GM12878 (cell line): ENCODE measurements around the gene SSX2IP. TPM values are rescaled to one million over a fixed set of nuclear protein-coding genes. Genes with fewer than 3 reads are reported as not detected.

Experiments used
- ATAC-seq: fragments of 200-7000 bp; cut with Tn5 transposase; 3 replicates; pipeline ENCODE4 v1.9.1; 2020; ENCODE audit warnings: mild to moderate bottlenecking, moderate library complexity
- BruUV-seq: library from RNA; stranded (reverse); fragments of 400-500 nt; replicated peaks from 2 replicates; lab custom pipeline; 2021; lab: Mats Ljungman, UMichigan
- CTCF ChIA-PET: fragments of 300-600 bp; sonication (Branson Sonifier 250); formaldehyde crosslinking; extraction: SDS; loops from one replicate; lab custom pipeline; 2021; ENCODE audit warnings: inconsistent platforms; lab: Yijun Ruan, JAX
- POLR2A ChIA-PET: fragments of 350-600 bp; formaldehyde crosslinking; extraction: SDS; loops from one replicate; lab custom pipeline; 2021; ENCODE audit warnings: inconsistent platforms; lab: Charles Lee
- RAD21 ChIA-PET: fragments of 300-600 bp; sonication (Branson Sonifier 250); formaldehyde crosslinking; loops from one replicate; lab custom pipeline; 2023; ENCODE audit warnings: antibody characterized with exemption; ENCODE audit not compliant: unreplicated experiment; lab: Charles Lee
- SMC1A ChIA-PET: fragments of 300-600 bp; sonication (Branson Sonifier 250); formaldehyde crosslinking; loops from one replicate; lab custom pipeline; 2023; ENCODE audit not compliant: unreplicated experiment, uncharacterized antibody; lab: Charles Lee
- DNase-seq: peaks from one replicate; pipeline ENCODE4 v3.0.0-alpha.2; 2011; ENCODE audit warnings: low read depth, low spot score
- FAIRE-seq: peaks from 3 replicates; lab custom pipeline; 2011; peaks lifted over from hg19 to GRCh38; lab: Jason Lieb, UNC
- H2AFZ ChIP-seq: 2 replicates; pipeline ENCODE4 v1.6.0; 2011; ENCODE audit warnings: low read depth, low read length, control low read depth; ENCODE audit not compliant: control insufficient read depth
- H3K27ac ChIP-seq: 2 replicates; pipeline ENCODE4 v1.5.1; 2011; ENCODE audit warnings: control low read depth; ENCODE audit not compliant: control insufficient read depth, insufficient read depth
- H3K27me3 ChIP-seq, 2 experiments: replicated peaks in 1 of 2; 2 replicates each; pipeline versions ENCODE4 v1.6.0 to v1.6.1; 2011; ENCODE audit warnings: low read length in 1 of 2; ENCODE audit not compliant: control insufficient read depth in 2 of 2, insufficient read depth in 2 of 2
- H3K36me3 ChIP-seq, 2 experiments: 2 replicates each; pipeline ENCODE4 v1.5.1; 2011; ENCODE audit warnings: low read length in 1 of 2; ENCODE audit not compliant: control insufficient read depth in 2 of 2, insufficient read depth in 2 of 2
- H3K4me1 ChIP-seq: 2 replicates; pipeline ENCODE4 v1.6.1; 2011; ENCODE audit warnings: mild to moderate bottlenecking, low read length, moderate library complexity, mixed read lengths; ENCODE audit not compliant: control insufficient read depth, insufficient read depth
- H3K4me2 ChIP-seq: 2 replicates; pipeline ENCODE4 v1.6.0; 2011; ENCODE audit warnings: control low read depth; ENCODE audit not compliant: control insufficient read depth, insufficient read depth
- H3K4me3 ChIP-seq: fragments of 200-600 bp; sonication (generic); 2 replicates; pipeline ENCODE4 v1.5.1; 2016
- H3K79me2 ChIP-seq: 2 replicates; pipeline ENCODE4 v1.6.0; 2011; ENCODE audit warnings: low read length; ENCODE audit not compliant: control insufficient read depth, insufficient read depth
- H3K9ac ChIP-seq: 2 replicates; pipeline ENCODE4 v1.8.0; 2011; ENCODE audit warnings: low read length, control low read depth, mixed read lengths; ENCODE audit not compliant: control insufficient read depth, insufficient read depth
- H3K9me3 ChIP-seq: replicated peaks from 3 replicates; pipeline ENCODE4 v1.5.1; 2011; ENCODE audit warnings: mild to moderate bottlenecking, low read length; ENCODE audit not compliant: control insufficient read depth, insufficient read depth
- H4K20me1 ChIP-seq: 2 replicates; pipeline ENCODE4 v1.6.0; 2011; ENCODE audit not compliant: control insufficient read depth, insufficient read depth
- ATF7 ChIP-seq: fragments of 450-650 bp; IDR thresholded peaks from 2 replicates; pipeline ENCODE4 v1.6.1; 2016; ENCODE audit warnings: low read depth, mild to moderate bottlenecking
- BACH1 ChIP-seq: fragments of 450-650 bp; IDR thresholded peaks from 2 replicates; pipeline ENCODE4 v1.6.1; 2017; ENCODE audit warnings: mild to moderate bottlenecking, borderline replicate concordance
- BRCA1 ChIP-seq: IDR thresholded peaks from 2 replicates; pipeline ENCODE4 v1.6.1; 2011; ENCODE audit warnings: low read depth, low read length, improper control_type of control experiment
- CBX3 ChIP-seq: fragments of 200-600 bp; sonication (generic); IDR thresholded peaks from 2 replicates; pipeline ENCODE4 v1.6.1; 2016; ENCODE audit warnings: low read depth, borderline replicate concordance
- CTCF ChIP-seq, 3 experiments: IDR thresholded peaks in 2 of 3; conservative IDR thresholded peaks in 1 of 3; 2 replicates each; pipeline ENCODE4 v1.5.1; 2011; ENCODE audit warnings: low read depth in 3 of 3, low read length in 3 of 3, mild to moderate bottlenecking in 3 of 3, control low read depth in 2 of 3, moderate library complexity in 2 of 3, inconsistent platforms in 1 of 3, mixed read lengths in 1 of 3; ENCODE audit not compliant: control insufficient read depth in 2 of 3, insufficient read depth in 1 of 3; ENCODE audit errors: extremely low read depth in 1 of 3
- FOXK2 ChIP-seq: fragments of 450-650 bp; IDR thresholded peaks from 2 replicates; pipeline ENCODE4 v1.6.1; 2017; ENCODE audit warnings: mild to moderate bottlenecking, moderate library complexity
- RAD51 ChIP-seq: fragments of 450-650 bp; IDR thresholded peaks from 2 replicates; pipeline ENCODE4 v1.6.1; 2016; ENCODE audit warnings: moderate library complexity, mild to moderate bottlenecking, inconsistent platforms
- SREBF1 ChIP-seq: IDR thresholded peaks from 2 replicates; pipeline ENCODE4 v1.6.1; 2012; ENCODE audit warnings: mild to moderate bottlenecking, low read length
- SRF ChIP-seq, 2 experiments: IDR thresholded peaks; 2 replicates each; pipeline ENCODE4 v1.6.1; 2011; ENCODE audit warnings: low read depth in 2 of 2, low read length in 2 of 2, mild to moderate bottlenecking in 1 of 2, moderate library complexity in 1 of 2
- TCF7 ChIP-seq: IDR thresholded peaks from 2 replicates; pipeline ENCODE4 v1.6.1; 2014; ENCODE audit warnings: antibody characterized with exemption, borderline replicate concordance
- ZNF384 ChIP-seq: IDR thresholded peaks from 2 replicates; pipeline ENCODE4 v1.6.1; 2012; ENCODE audit warnings: low read depth, mild to moderate bottlenecking, low read length, improper control_type of control experiment, borderline replicate concordance
- ZSCAN29 ChIP-seq: fragments of 450-650 bp; IDR thresholded peaks from 2 replicates; pipeline ENCODE4 v1.6.1; 2017; ENCODE audit warnings: mild to moderate bottlenecking, moderate library complexity
- whole genome bisulfite sequencing: methylation state at CpG from one replicate; pipeline ENCODE4 v1.1.6; 2016; ENCODE audit warnings: low lambda C conversion rate; ENCODE audit not compliant: insufficient replicate concordance, insufficient coverage; ENCODE audit errors: missing lambda C conversion rate; 5-methylcytosine and 5-hydroxymethylcytosine counted together
- in situ Hi-C: fragments of 300-500 bp; cut with MboI; formaldehyde crosslinking; loops from 9 replicates; pipeline ENCODE4 v1.14.3; 2018; ENCODE audit warnings: mixed read lengths
- intact Hi-C: fragments of 100-400 bp; cut with micrococcal nuclease; formaldehyde crosslinking; loops from one replicate; pipeline ENCODE4 v1.14.2; 2022; ENCODE audit not compliant: unreplicated experiment
- polyA plus RNA-seq, 11 experiments: library from polyadenylated mRNA; depleted of rRNA in 4 of 11; unstranded in 6 of 11; stranded (reverse) in 5 of 11; fragments of >200 nt; fragmentation: Nextera tagmentation in 4 of 11; fragmentation: Illumina TruSeq in 1 of 11; extraction: Ambion mirVana in 4 of 11; extraction: Trizol in 1 of 11; gene quantifications; 1 replicate in 1 of 11; 2 replicates in 10 of 11; pipeline versions ENCODE4 v1.2.1 to v1.2.3, GENCODE V29; 2011 to 2016; ENCODE audit warnings: inconsistent platforms in 2 of 11, missing spikeins in 2 of 11, low read depth in 1 of 11
- total RNA-seq, 4 experiments: library from RNA; depleted of rRNA in 3 of 4; stranded (reverse); fragments of >200 nt in 3 of 4; fragmentation: Illumina TruSeq in 1 of 4; extraction: Trizol in 1 of 4; gene quantifications; 2 replicates each; pipeline versions ENCODE4 v1.2.1 to v1.2.3, GENCODE V29; 2013 to 2021
- TF ChIP-seq, protein P1 (sequence below): fragments of 450-650 bp; IDR thresholded peaks from 2 replicates; pipeline ENCODE4 v1.6.1; 2017; ENCODE audit warnings: mild to moderate bottlenecking, moderate library complexity

Gene SSX2IP
- total and polyA plus RNA-seq, 10 of the 15 experiments (the other 5 are each of a cell fraction or from before 2014, with no cell fraction given) = 3.3 to 14.0 (median 10.4) TPM

DNA sequence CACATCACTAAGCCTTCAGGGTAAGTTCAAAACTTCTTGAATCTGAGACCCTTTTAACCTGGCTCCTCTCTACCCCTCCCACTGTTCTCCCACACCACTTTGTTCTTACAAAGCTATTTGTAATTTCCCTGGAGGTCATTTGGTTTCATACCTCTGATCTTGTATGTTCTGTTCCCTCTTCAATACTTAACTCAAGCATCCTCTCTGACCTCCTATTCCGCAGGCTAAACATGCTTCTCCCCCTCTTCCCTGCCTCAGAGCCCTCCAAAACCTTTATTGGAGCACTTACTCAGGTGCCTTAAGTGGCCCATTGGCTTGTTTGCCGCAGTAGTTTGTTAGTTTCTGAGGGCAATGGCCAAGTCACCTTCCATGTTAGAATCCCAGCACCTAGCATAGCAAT is 54.8 kb downstream of the SSX2IP start:
- H3K4me2 ChIP-seq = no peak overlapping the region
- CTCF ChIA-PET = no interaction called here
- whole genome bisulfite sequencing = 68% methylated on average over 2 of the region's 2 CpGs
- in situ Hi-C loops (loop anchor here (5.0 to 25.0 kb wide), 2 partner anchors 48 to 698 kb away; no protein-coding TSS in a partner anchor), intact Hi-C loops (no loop called here)
- no peak overlapping the region for H3K27ac ChIP-seq
- SMC1A ChIA-PET = interaction anchor here (1.8 kb wide), 1 partner anchor 10 kb away, joined by 5 read pairs; no protein-coding TSS in a partner anchor
- H2AFZ ChIP-seq = no peak overlapping the region
- no peaks in the 10 kb centered on the region for H3K79me2 ChIP-seq
- no peak overlapping the region for H3K4me3 ChIP-seq
- TF ChIP-seq FOXK2 (no peak), ZNF384 (no peak), RAD51 (no peak), ATF7 (no peak), BACH1 (no peak), BRCA1 (no peak), CBX3 (no peak), CTCF (IDR thresholded peaks at IDR 0.05 in 2 of 3, conservative IDR thresholded peaks at IDR 0.05 in 1 of 3; ENCODE audit: control insufficient read depth in 2 of 3, extremely low read depth in 1 of 3, insufficient read depth in 1 of 3, low read depth in 3 of 3, low read length in 3 of 3) (no peak), SRF (IDR thresholded peaks at IDR 0.05; ENCODE audit: low read depth in 2 of 2, low read length in 2 of 2) (no peak), ZSCAN29 (no peak), TCF7 (no peak), SREBF1 (no peak)
- TF ChIP-seq, protein P1, sequence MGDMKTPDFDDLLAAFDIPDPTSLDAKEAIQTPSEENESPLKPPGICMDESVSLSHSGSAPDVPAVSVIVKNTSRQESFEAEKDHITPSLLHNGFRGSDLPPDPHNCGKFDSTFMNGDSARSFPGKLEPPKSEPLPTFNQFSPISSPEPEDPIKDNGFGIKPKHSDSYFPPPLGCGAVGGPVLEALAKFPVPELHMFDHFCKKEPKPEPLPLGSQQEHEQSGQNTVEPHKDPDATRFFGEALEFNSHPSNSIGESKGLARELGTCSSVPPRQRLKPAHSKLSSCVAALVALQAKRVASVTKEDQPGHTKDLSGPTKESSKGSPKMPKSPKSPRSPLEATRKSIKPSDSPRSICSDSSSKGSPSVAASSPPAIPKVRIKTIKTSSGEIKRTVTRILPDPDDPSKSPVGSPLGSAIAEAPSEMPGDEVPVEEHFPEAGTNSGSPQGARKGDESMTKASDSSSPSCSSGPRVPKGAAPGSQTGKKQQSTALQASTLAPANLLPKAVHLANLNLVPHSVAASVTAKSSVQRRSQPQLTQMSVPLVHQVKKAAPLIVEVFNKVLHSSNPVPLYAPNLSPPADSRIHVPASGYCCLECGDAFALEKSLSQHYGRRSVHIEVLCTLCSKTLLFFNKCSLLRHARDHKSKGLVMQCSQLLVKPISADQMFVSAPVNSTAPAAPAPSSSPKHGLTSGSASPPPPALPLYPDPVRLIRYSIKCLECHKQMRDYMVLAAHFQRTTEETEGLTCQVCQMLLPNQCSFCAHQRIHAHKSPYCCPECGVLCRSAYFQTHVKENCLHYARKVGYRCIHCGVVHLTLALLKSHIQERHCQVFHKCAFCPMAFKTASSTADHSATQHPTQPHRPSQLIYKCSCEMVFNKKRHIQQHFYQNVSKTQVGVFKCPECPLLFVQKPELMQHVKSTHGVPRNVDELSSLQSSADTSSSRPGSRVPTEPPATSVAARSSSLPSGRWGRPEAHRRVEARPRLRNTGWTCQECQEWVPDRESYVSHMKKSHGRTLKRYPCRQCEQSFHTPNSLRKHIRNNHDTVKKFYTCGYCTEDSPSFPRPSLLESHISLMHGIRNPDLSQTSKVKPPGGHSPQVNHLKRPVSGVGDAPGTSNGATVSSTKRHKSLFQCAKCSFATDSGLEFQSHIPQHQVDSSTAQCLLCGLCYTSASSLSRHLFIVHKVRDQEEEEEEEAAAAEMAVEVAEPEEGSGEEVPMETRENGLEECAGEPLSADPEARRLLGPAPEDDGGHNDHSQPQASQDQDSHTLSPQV = no peak
- no peaks in the 10 kb centered on the region for H4K20me1 ChIP-seq
- no peaks in the 10 kb centered on the region for H3K36me3 ChIP-seq
- ATAC-seq (no peak), FAIRE-seq (no peak), DNase-seq (no peak)
- BruUV-seq = no TSS peak
- H3K9me3 ChIP-seq = no peaks in the 10 kb centered on the region
- H3K9ac ChIP-seq = no peak overlapping the region
- RAD21 ChIA-PET = no interaction called here
- POLR2A ChIA-PET = no interaction called here
- H3K4me1 ChIP-seq = no peaks in the 10 kb centered on the region
- H3K27me3 ChIP-seq = no peaks in the 10 kb centered on the region
